HL-60 (cell line): Measurements from ENCODE around the gene NPC1.
A peak's percentile ranks its signal among the peaks of the same experiment; 100 is the strongest.

Experiments used
- DNase-seq, 2 experiments: peaks; one replicate each; pipeline ENCODE4 v3.0.0-alpha.2; 2010 to 2020; ENCODE audit warnings: low read depth in 1 of 2, low spot score in 1 of 2
- H3K27ac ChIP-seq: fragments of 250-450 bp; sonication (Bioruptor Pico); replicated peaks from 2 replicates; pipeline ENCODE4 v1.5.1; 2020; ENCODE audit warnings: mild to moderate bottlenecking, moderate library complexity
- H3K27me3 ChIP-seq: fragments of 250-450 bp; sonication (Bioruptor Pico); 2 replicates; pipeline ENCODE4 v1.5.1; 2021; ENCODE audit warnings: mild to moderate bottlenecking, moderate library complexity; ENCODE audit not compliant: insufficient read depth, poor library complexity, severe bottlenecking
- H3K4me3 ChIP-seq: replicated peaks from 2 replicates; pipeline ENCODE4 v1.5.1; 2011; ENCODE audit warnings: mild to moderate bottlenecking, control low read depth, low read length; ENCODE audit not compliant: insufficient read depth
- CTCF ChIP-seq: IDR thresholded peaks from one replicate; pipeline ENCODE4 v1.5.1; 2011; ENCODE audit warnings: low read length, control low read depth, inconsistent platforms; ENCODE audit not compliant: insufficient read depth
- GABPA ChIP-seq: IDR thresholded peaks from 2 replicates; pipeline ENCODE4 v1.6.1; 2012; ENCODE audit warnings: low read depth
- POLR2AphosphoS5 ChIP-seq: IDR thresholded peaks from 2 replicates; pipeline ENCODE4 v1.6.1; 2012; ENCODE audit warnings: low read depth
- REST ChIP-seq: IDR thresholded peaks from 2 replicates; pipeline ENCODE4 v1.6.1; 2012; ENCODE audit warnings: low read depth; ENCODE audit not compliant: insufficient replicate concordance
- SPI1 ChIP-seq: IDR thresholded peaks from 2 replicates; pipeline ENCODE4 v1.6.1; 2012; ENCODE audit warnings: low read depth, mild to moderate bottlenecking, borderline replicate concordance
- long read RNA-seq: library from polyadenylated mRNA; unstranded; transcript quantifications from one replicate; pipeline ENCODE4 v2.0.0, GENCODE V29; 2020

The NPC1 gene
- long read RNA-seq, full-length matches to known transcripts: 129 of 237 reads
- long read RNA-seq, partial matches to known transcripts: 48 of 237 reads
- long read RNA-seq, other reads (novel, unspliced or antisense): 60 of 237 reads

GRCh38 chr18:23586249-23587196 is at the start of gene NPC1:
NPC1 (minus strand) TSS chr18:23586506; CDS start chr18:23586343, 163 bp downstream.
- H3K27ac ChIP-seq: peak within 1 kb of the TSS; percentile 92
- peak within 1 kb of the TSS; percentile 96 for H3K4me3 ChIP-seq
- H3K27me3 ChIP-seq: peaks cover 6% of the 10 kb centered on the region
- no peak; the same call in 1 of the 2 replicates for TF ChIP-seq SPI1
- TF ChIP-seq POLR2AphosphoS5: peak; percentile 89
- TF ChIP-seq CTCF: peak; percentile 79
- peak; percentile 34; the same call in 1 of the 2 replicates for TF ChIP-seq GABPA
- peak; percentile 81 for TF ChIP-seq REST
- peak; percentile 80 to 96 for DNase-seq

DNA sequence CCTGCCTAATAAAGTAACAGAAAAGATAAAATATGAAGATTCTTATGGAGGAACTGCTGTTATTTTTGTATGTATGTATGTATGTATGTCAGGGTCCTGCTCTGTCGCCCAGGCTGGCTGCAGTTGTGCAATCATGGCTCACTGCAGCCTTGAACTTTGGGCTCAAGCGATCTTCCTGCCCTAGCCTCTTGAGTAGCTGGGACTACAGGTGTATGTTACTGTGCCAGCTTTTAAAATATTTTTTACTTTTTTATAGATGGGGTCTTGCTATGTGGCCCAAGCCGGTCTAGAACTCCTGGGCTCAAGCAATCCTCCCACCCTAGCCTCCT is 49.7 kb upstream of the NPC1 start:
- H3K27ac ChIP-seq: no peak overlapping the region
- H3K27me3 ChIP-seq: peaks cover 2% of the 10 kb centered on the region
- no peak for DNase-seq
- TF ChIP-seq SPI1 (no peak), POLR2AphosphoS5 (no peak), CTCF (no peak), REST (no peak), GABPA (no peak)
- H3K4me3 ChIP-seq: no peak overlapping the region

DNA sequence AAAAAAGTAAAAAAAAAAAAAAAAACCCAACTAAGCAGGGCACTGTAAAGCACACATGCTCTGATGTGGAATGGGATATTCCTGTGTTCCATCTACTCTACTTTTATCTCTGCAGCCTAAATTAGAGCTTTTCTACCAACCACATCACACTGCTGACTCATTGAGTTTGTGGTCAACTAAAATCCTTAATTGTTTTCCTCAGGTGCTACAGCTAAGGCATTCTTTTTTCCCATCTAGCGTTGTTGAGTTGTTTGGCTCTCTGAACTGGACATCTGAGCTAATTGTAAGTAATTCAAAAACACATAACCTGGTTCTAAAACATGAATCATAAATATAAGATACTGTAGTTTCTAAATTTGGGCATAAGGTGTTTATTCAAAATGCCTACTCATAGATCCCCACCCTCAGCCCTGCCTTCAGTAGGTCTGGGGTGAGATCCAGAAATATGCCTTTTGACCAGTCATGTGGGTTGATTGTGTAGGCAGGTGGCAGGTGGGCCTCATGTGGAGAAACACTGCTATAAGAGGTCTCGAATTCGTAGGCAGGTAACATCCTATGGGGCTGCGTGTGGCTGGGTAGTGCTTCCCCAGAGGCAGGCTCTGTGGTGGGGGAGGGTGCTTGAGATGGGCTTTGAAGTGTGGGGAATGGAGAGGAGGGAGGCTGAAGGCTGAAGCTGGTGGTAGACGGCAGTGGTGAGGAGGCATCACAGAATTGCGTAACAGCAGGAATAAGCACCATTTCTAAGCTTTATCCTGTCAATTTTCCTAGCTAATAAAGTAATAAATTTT is 49.2 kb upstream of the NPC1 start:
- DNase-seq: no peak

More for the DNA sequence above, 49.2 kb upstream of the NPC1 start:
- Histone ChIP-seq H3K4me3 (no peak overlapping the region), H3K27ac (no peak overlapping the region), H3K27me3 (peaks cover 2% of the 10 kb centered on the region)
- TF ChIP-seq REST (no peak), SPI1 (no peak), CTCF (no peak), GABPA (no peak), POLR2AphosphoS5 (no peak)
